ENCODE measurements around the gene SEC61G.

DNA sequence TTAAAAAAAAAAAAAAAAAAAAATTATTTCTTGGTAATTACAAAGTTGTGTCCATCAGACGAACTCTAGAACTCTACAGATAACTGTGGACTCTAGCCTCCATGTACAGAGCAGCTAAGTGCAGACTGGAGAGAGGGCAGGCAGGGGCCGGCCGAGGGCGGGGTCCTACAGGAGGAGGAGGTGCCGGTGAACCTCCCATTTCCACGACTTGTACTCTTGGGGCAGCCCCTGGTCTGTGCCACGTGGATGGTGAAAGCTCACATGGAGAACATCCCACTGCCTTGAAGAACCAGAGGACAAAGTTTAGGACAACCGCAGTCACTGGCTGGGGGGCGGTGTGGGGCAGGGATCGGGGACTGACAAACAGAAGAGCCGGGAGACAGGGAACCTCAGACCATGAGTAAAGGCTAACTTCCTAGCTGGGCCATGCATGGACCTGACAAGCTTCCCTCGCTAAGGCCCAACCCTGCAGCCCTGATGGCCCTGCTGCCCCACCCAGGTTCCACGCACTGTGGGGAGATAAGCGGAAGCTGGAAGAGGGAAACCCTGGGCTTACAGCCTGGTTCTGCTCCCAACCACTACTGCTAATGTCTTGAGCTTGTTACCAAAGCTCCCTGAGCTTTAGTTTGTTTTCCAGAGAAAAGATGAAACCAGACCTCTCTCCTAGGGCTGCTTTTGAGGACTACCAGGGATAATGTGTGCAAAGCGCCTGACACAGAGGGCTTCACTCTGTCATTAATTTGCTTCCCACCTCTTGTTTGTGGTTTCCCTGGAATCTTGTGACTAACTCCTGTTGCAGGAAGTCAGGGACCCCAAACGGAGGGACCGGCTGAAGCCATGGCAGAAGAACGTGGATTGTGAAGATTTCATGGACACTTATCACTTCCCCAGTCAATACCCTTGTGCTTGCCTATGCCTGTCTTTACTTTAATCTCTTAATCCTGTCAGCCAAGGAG lies 16.1 kb upstream of the SEC61G start:
- TF ChIP-seq, protein P1, sequence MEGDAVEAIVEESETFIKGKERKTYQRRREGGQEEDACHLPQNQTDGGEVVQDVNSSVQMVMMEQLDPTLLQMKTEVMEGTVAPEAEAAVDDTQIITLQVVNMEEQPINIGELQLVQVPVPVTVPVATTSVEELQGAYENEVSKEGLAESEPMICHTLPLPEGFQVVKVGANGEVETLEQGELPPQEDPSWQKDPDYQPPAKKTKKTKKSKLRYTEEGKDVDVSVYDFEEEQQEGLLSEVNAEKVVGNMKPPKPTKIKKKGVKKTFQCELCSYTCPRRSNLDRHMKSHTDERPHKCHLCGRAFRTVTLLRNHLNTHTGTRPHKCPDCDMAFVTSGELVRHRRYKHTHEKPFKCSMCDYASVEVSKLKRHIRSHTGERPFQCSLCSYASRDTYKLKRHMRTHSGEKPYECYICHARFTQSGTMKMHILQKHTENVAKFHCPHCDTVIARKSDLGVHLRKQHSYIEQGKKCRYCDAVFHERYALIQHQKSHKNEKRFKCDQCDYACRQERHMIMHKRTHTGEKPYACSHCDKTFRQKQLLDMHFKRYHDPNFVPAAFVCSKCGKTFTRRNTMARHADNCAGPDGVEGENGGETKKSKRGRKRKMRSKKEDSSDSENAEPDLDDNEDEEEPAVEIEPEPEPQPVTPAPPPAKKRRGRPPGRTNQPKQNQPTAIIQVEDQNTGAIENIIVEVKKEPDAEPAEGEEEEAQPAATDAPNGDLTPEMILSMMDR (IDR thresholded peaks at IDR 0.05 in 8 of 11, conservative IDR thresholded peaks at IDR 0.05 in 3 of 11) = no peak
- TF ChIP-seq POLR2A (IDR thresholded peaks at IDR 0.05) = no peak

Measured in spleen (tissue), 7 donors.